WTC11 (cell line): ENCODE measurements around the gene ATP4A. TPM values are rescaled to one million over a fixed set of nuclear protein-coding genes. Genes with fewer than 3 reads are reported as not detected.

Experiments
- ATAC-seq: fragments of 200-7000 bp; cut with Tn5 transposase; 2 replicates; pipeline ENCODE4 v1.10.0; 2021; ENCODE audit warnings: mild to moderate bottlenecking, moderate library complexity
- CTCF ChIA-PET: fragments of 300-600 bp; sonication (Branson Sonifier 250); formaldehyde crosslinking; loops from one replicate; lab custom pipeline; 2021; ENCODE audit warnings: antibody characterized with exemption; lab: Charles Lee
- POLR2A ChIA-PET: fragments of 350-600 bp; sonication (Branson Sonifier 250); formaldehyde crosslinking; loops from one replicate; lab custom pipeline; 2021; ENCODE audit warnings: antibody characterized with exemption; lab: Charles Lee
- DNase-seq: peaks from one replicate; pipeline ENCODE4 v3.0.0; 2021; ENCODE audit warnings: low spot score
- H3K27ac Mint-ChIP-seq: 2 replicates; pipeline ENCODE4 v1.8.0; 2021; ENCODE audit warnings: mixed read lengths
- H3K27me3 Mint-ChIP-seq: 2 replicates; pipeline ENCODE4 v1.8.0; 2021; ENCODE audit warnings: low read depth, mild to moderate bottlenecking, moderate library complexity, mixed read lengths
- H3K36me3 Mint-ChIP-seq: 2 replicates; pipeline ENCODE4 v1.8.0; 2021; ENCODE audit warnings: mixed read lengths
- H3K4me1 Mint-ChIP-seq: 2 replicates; pipeline ENCODE4 v1.8.0; 2022; ENCODE audit warnings: mixed read lengths
- H3K4me3 Mint-ChIP-seq: 2 replicates; pipeline ENCODE4 v1.8.0; 2021; ENCODE audit warnings: mild to moderate bottlenecking, moderate library complexity, mixed read lengths
- H3K9me3 Mint-ChIP-seq: 2 replicates; pipeline ENCODE4 v1.8.0; 2021; ENCODE audit warnings: mixed read lengths
- AFF4 ChIP-seq: sonication (generic); formaldehyde crosslinking; IDR thresholded peaks from 2 replicates; pipeline ENCODE4 v1.8.1; 2023; ENCODE audit warnings: mild to moderate bottlenecking, missing genetic modification reagents, borderline replicate concordance
- CBFB ChIP-seq: sonication (generic); formaldehyde crosslinking; IDR thresholded peaks from 2 replicates; pipeline ENCODE4 v1.8.1; 2022; ENCODE audit warnings: mild to moderate bottlenecking, low read depth, missing genetic modification reagents
- CREB1 ChIP-seq: sonication (generic); formaldehyde crosslinking; IDR thresholded peaks from 2 replicates; pipeline ENCODE4 v1.8.0; 2023; ENCODE audit warnings: mild to moderate bottlenecking, missing genetic modification reagents
- ELF4 ChIP-seq: sonication (generic); formaldehyde crosslinking; IDR thresholded peaks from 2 replicates; pipeline ENCODE4 v1.8.1; 2022; ENCODE audit warnings: low read depth, mild to moderate bottlenecking, moderate library complexity, missing genetic modification reagents
- EMX1 ChIP-seq: fragments of 250-450 bp; sonication (Bioruptor Pico); IDR thresholded peaks from 2 replicates; pipeline ENCODE4 v1.8.0; 2021; ENCODE audit warnings: mild to moderate bottlenecking
- ERG ChIP-seq: fragments of 250-450 bp; sonication (Bioruptor Pico); IDR thresholded peaks from 2 replicates; pipeline ENCODE4 v1.8.0; 2021; ENCODE audit warnings: mild to moderate bottlenecking
- FOXJ3 ChIP-seq: sonication (generic); formaldehyde crosslinking; IDR thresholded peaks from 2 replicates; pipeline ENCODE4 v1.9.0; 2021; ENCODE audit warnings: missing genetic modification reagents, mild to moderate bottlenecking, borderline replicate concordance
- GRHL2 ChIP-seq: fragments of 250-450 bp; sonication (Bioruptor Pico); IDR thresholded peaks from 2 replicates; pipeline ENCODE4 v1.8.0; 2022; ENCODE audit warnings: mild to moderate bottlenecking, moderate library complexity; ENCODE audit not compliant: insufficient replicate concordance, severe bottlenecking
- NFYB ChIP-seq: sonication (generic); formaldehyde crosslinking; conservative IDR thresholded peaks from 2 replicates; pipeline ENCODE4 v1.8.0; 2022; ENCODE audit warnings: low read depth, missing genetic modification reagents
- SMAD4 ChIP-seq: sonication (generic); formaldehyde crosslinking; IDR thresholded peaks from 2 replicates; pipeline ENCODE4 v1.8.0; 2022; ENCODE audit warnings: mild to moderate bottlenecking, missing genetic modification reagents
- TEAD4 ChIP-seq: sonication (generic); formaldehyde crosslinking; IDR thresholded peaks from 2 replicates; pipeline ENCODE4 v1.8.0; 2022; ENCODE audit warnings: mild to moderate bottlenecking, missing genetic modification reagents
- USF2 ChIP-seq: sonication (generic); formaldehyde crosslinking; IDR thresholded peaks from 2 replicates; pipeline ENCODE4 v1.8.1; 2023; ENCODE audit warnings: mild to moderate bottlenecking, missing genetic modification reagents, moderate library complexity
- ZNF219 ChIP-seq: sonication (generic); formaldehyde crosslinking; IDR thresholded peaks from 2 replicates; pipeline ENCODE4 v1.8.0; 2023; ENCODE audit warnings: missing genetic modification reagents, mild to moderate bottlenecking, borderline replicate concordance
- ZNF416 ChIP-seq: fragments of 250-450 bp; sonication (Bioruptor Pico); IDR thresholded peaks from 2 replicates; pipeline ENCODE4 v1.9.0; 2021; ENCODE audit warnings: mild to moderate bottlenecking, inconsistent platforms
- total RNA-seq: library from RNA; stranded (reverse); gene quantifications from 3 replicates; pipeline ENCODE4 v1.2.3, GENCODE V29; 2021
- TF ChIP-seq, protein P1 (sequence below): sonication (generic); formaldehyde crosslinking; IDR thresholded peaks from 2 replicates; pipeline ENCODE4 v1.8.0; 2022; ENCODE audit warnings: missing genetic modification reagents

The ATP4A gene
- total RNA-seq, 1 experiment from 2014 or later, result 0.59 TPM

DNA sequence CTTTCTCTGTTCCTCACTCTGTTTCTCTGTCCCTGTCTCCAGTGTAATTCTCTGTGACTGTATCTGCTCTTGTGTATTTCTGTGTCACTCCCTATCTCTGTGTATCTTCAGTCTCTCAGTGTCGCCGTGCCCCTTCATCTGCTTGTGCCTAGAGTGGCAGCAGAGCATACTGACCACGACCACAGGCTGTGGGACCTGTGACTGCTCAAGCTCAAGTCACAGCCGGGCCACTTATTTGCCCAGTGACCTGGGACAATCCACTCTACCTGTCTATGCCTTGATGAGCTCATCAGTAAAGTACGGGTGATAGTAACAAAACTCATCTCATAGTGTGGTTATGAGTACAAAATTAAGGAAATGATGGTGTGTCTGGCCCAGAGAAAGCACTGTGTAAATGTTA is 9.4 kb downstream of the ATP4A start:
- Mint-ChIP-seq H3K9me3 (no peaks in the 10 kb centered on the region), H3K27me3 (peaks cover 24% of the 10 kb centered on the region), H3K36me3 (0 out of 2 replicates have a peak, but pooled peaks cover 3% of the 10 kb centered on the region), H3K4me3 (no peak overlapping the region), H3K4me1 (peaks cover 15% of the 10 kb centered on the region), H3K27ac (no peak overlapping the region)
- ChIA-PET POLR2A (no interaction called here), CTCF (no interaction called here)
- TF ChIP-seq, protein P1, sequence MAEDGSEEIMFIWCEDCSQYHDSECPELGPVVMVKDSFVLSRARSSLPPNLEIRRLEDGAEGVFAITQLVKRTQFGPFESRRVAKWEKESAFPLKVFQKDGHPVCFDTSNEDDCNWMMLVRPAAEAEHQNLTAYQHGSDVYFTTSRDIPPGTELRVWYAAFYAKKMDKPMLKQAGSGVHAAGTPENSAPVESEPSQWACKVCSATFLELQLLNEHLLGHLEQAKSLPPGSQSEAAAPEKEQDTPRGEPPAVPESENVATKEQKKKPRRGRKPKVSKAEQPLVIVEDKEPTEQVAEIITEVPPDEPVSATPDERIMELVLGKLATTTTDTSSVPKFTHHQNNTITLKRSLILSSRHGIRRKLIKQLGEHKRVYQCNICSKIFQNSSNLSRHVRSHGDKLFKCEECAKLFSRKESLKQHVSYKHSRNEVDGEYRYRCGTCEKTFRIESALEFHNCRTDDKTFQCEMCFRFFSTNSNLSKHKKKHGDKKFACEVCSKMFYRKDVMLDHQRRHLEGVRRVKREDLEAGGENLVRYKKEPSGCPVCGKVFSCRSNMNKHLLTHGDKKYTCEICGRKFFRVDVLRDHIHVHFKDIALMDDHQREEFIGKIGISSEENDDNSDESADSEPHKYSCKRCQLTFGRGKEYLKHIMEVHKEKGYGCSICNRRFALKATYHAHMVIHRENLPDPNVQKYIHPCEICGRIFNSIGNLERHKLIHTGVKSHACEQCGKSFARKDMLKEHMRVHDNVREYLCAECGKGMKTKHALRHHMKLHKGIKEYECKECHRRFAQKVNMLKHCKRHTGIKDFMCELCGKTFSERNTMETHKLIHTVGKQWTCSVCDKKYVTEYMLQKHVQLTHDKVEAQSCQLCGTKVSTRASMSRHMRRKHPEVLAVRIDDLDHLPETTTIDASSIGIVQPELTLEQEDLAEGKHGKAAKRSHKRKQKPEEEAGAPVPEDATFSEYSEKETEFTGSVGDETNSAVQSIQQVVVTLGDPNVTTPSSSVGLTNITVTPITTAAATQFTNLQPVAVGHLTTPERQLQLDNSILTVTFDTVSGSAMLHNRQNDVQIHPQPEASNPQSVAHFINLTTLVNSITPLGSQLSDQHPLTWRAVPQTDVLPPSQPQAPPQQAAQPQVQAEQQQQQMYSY (CRISPR knock-in tag), result no peak
- no peak for TF ChIP-seq ZNF416 (CRISPR knock-in tag)
- no peak for TF ChIP-seq ELF4 (CRISPR knock-in tag)
- TF ChIP-seq CBFB, result no peak
- TF ChIP-seq ZNF219, result no peak
- TF ChIP-seq TEAD4, result no peak
- TF ChIP-seq AFF4 (CRISPR knock-in tag), result no peak
- TF ChIP-seq ERG (CRISPR knock-in tag), result no peak
- ATAC-seq (no peak), DNase-seq (no peak)

- DNase-seq (no peak), ATAC-seq (no peak)
- Mint-ChIP-seq H3K27me3 (peaks cover 19% of the 10 kb centered on the region), H3K36me3 (0 out of 2 replicates have a peak, but pooled peaks cover 3% of the 10 kb centered on the region), H3K4me3 (no peak overlapping the region), H3K27ac (peak overlapping the region; percentile 17; the same call in 1 of the 2 replicates), H3K9me3 (no peaks in the 10 kb centered on the region), H3K4me1 (peaks cover 14% of the 10 kb centered on the region)
- TF ChIP-seq NFYB (no peak), EMX1 (CRISPR knock-in tag) (no peak), USF2 (no peak), SMAD4 (CRISPR knock-in tag) (no peak), FOXJ3 (CRISPR knock-in tag) (no peak), CREB1 (CRISPR knock-in tag) (no peak), GRHL2 (CRISPR knock-in tag) (no peak)
- POLR2A ChIA-PET, result no interaction called here
- CTCF ChIA-PET, result no interaction called here
Observed at GRCh38 chr19:35553385-35554000, 10.0 kb downstream of the ATP4A start.
